ENCODE measurements around the gene METAP1D. TPM values are rescaled to one million over a fixed set of nuclear protein-coding genes. Genes with fewer than 3 reads are reported as not detected.

The METAP1D gene
- total RNA-seq, 1 experiment from 2014 or later, result 12.7 TPM

DNA sequence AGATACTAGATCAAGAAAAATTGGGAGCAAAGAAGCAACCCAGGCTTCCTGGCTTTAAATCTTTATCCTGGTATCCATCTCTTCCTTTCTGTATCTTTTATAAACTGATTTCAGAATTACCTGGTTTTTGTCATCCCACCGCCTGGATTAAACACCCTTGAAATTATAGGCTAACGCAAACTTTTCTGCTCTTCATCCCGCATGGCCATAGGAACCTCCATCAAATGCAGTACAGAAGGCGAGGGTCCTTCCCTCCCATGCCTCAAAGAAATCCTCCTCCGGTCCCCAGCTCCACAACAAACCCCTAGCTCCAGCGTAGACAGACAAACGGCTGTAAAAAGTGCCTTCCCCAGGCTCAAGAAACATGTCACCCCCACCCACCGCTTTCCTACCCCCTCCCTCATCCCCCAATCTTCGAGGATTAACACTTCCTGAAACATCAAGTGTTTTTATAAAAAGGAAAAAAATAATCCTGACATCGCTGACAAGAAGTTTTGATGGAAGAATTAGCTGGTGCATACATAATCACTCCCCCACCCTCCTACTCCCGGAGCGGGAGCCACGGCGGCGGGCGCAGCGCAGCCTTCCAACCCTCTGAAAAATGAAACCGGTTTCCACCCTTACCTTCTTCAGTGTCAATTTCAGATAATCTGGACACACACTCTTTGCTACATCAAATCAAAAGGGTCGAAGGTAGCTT, 93.1 kb downstream of the METAP1D start:
- Histone ChIP-seq H3K4me1 (ENCODE audit: insufficient read depth, low read length, poor library complexity, severe bottlenecking) (peaks cover 45% of the 10 kb centered on the region), H3K36me3 (ENCODE audit: insufficient read depth, low read length, poor library complexity, severe bottlenecking) (peaks cover 7% of the 10 kb centered on the region), H3K27me3 (replicated peaks; ENCODE audit: insufficient read depth, low read depth, low read length, poor library complexity) (no peaks in the 10 kb centered on the region), H3K4me3 (ENCODE audit: low read depth, low read length, poor library complexity, severe bottlenecking) (peak overlapping the region; percentile 69), H3K27ac (ENCODE audit: low read depth, low read length, poor library complexity, severe bottlenecking) (peak overlapping the region; percentile 96), H3K9me3 (ENCODE audit: low read depth, low read length, poor library complexity, severe bottlenecking) (no peaks in the 10 kb centered on the region)
- ChIA-PET CTCF (no interaction called here), POLR2A (ENCODE audit: low non-redundant PET) (interaction anchor here (0.6 kb wide), 1 partner anchor 212 kb away, joined by 3 read pairs; no protein-coding TSS in a partner anchor)
- BruUV-seq (replicated peaks), result no TSS peak
- TF ChIP-seq, protein P1, sequence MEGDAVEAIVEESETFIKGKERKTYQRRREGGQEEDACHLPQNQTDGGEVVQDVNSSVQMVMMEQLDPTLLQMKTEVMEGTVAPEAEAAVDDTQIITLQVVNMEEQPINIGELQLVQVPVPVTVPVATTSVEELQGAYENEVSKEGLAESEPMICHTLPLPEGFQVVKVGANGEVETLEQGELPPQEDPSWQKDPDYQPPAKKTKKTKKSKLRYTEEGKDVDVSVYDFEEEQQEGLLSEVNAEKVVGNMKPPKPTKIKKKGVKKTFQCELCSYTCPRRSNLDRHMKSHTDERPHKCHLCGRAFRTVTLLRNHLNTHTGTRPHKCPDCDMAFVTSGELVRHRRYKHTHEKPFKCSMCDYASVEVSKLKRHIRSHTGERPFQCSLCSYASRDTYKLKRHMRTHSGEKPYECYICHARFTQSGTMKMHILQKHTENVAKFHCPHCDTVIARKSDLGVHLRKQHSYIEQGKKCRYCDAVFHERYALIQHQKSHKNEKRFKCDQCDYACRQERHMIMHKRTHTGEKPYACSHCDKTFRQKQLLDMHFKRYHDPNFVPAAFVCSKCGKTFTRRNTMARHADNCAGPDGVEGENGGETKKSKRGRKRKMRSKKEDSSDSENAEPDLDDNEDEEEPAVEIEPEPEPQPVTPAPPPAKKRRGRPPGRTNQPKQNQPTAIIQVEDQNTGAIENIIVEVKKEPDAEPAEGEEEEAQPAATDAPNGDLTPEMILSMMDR (conservative IDR thresholded peaks at IDR 0.05; ENCODE audit: low read depth, low read length), result no peak
- no peak for TF ChIP-seq EZH2 (IDR thresholded peaks at IDR 0.05; ENCODE audit: borderline replicate concordance, low read depth, low read length, poor library complexity, severe bottlenecking)
- intact Hi-C loops (cut with micrococcal nuclease; ENCODE audit: unreplicated experiment), result loop anchor here (5.0 kb wide), 2 partner anchors 56 to 91 kb away; no protein-coding TSS in a partner anchor
- peak; percentile 60 for DNase-seq (ENCODE audit: low spot score)

GRCh38 chr2:172093416-172094293, 93.9 kb downstream of the METAP1D start:
- peak; percentile 65 for DNase-seq (ENCODE audit: low spot score)
- Histone ChIP-seq H3K27ac (ENCODE audit: low read depth, low read length, poor library complexity, severe bottlenecking) (peak overlapping the region; percentile 96), H3K4me1 (ENCODE audit: insufficient read depth, low read length, poor library complexity, severe bottlenecking) (peaks cover 52% of the 10 kb centered on the region), H3K9me3 (ENCODE audit: low read depth, low read length, poor library complexity, severe bottlenecking) (no peaks in the 10 kb centered on the region), H3K4me3 (ENCODE audit: low read depth, low read length, poor library complexity, severe bottlenecking) (peak overlapping the region; percentile 69), H3K27me3 (replicated peaks; ENCODE audit: insufficient read depth, low read depth, low read length, poor library complexity) (no peaks in the 10 kb centered on the region), H3K36me3 (ENCODE audit: insufficient read depth, low read length, poor library complexity, severe bottlenecking) (peaks cover 1% of the 10 kb centered on the region)
- TF ChIP-seq, protein P1 (conservative IDR thresholded peaks at IDR 0.05; ENCODE audit: low read depth, low read length), result no peak
- no peak for TF ChIP-seq EZH2 (IDR thresholded peaks at IDR 0.05; ENCODE audit: borderline replicate concordance, low read depth, low read length, poor library complexity, severe bottlenecking)
- BruUV-seq (replicated peaks), result no TSS peak
- ChIA-PET CTCF (no interaction called here), POLR2A (ENCODE audit: low non-redundant PET) (no interaction called here)
- intact Hi-C loops (cut with micrococcal nuclease; ENCODE audit: unreplicated experiment), result loop anchor here (5.0 kb wide), 2 partner anchors 56 to 91 kb away; no protein-coding TSS in a partner anchor

DNA sequence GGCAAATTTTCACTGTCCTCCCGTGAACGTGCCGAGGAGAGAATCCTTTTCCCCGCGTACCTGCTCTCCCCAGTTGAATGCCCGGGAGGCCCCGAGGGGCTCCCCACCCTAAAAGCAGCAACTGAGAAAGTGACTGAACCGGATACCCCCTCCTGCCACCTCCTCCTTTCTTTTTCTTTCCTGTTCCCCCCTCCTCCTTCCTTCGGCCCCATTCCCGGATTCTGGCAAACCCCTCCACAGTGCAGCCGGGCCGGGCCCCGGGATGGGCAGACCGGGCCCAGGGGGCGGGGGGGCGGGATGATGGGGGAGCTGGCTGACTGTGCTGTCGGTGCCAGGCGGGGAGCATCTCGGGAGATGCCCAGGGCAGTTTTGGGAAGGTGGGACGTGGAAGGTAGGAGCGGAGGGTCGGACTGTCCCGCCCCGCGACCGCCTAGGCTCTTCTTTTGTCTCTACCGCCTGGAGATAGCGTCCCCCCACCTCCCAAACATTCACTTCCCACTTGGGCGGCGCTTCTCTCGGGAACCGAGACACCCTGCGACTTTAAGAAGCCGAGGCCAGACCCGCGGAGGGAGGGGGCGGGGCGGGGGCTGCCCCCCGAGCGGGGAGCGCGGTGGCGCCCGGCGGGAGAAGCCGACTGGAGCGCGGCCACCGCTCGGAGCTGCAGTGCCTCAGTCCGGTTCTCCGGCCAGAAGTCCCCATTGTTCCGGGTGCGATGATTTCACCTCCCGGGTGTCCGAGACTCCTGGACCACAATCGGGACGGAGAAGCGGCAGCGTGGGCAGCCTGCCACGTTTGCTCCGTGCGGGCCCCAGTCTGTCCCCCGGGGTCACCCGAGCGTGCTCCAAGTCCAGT, 94.8 kb downstream of the METAP1D start:
- H3K27ac ChIP-seq (ENCODE audit: low read depth, low read length, poor library complexity, severe bottlenecking), result peak overlapping the region; percentile 96
- H3K4me3 ChIP-seq (ENCODE audit: low read depth, low read length, poor library complexity, severe bottlenecking), result peak overlapping the region; percentile 69
- ChIA-PET POLR2A (ENCODE audit: low non-redundant PET) (no interaction called here), CTCF (interaction anchor here (1.2 kb wide), 1 partner anchor 12 kb away, joined by 8 read pairs; no protein-coding TSS in a partner anchor)
- intact Hi-C loops (cut with micrococcal nuclease; ENCODE audit: unreplicated experiment), result loop anchor here (5.0 kb wide), 2 partner anchors 57 to 92 kb away; no protein-coding TSS in a partner anchor
- no peaks in the 10 kb centered on the region for H3K9me3 ChIP-seq (ENCODE audit: low read depth, low read length, poor library complexity, severe bottlenecking)
- DNase-seq (ENCODE audit: low spot score), result peak; percentile 82
- no peak for TF ChIP-seq EZH2 (IDR thresholded peaks at IDR 0.05; ENCODE audit: borderline replicate concordance, low read depth, low read length, poor library complexity, severe bottlenecking)
- TF ChIP-seq, protein P1 (conservative IDR thresholded peaks at IDR 0.05; ENCODE audit: low read depth, low read length), result no peak
- peaks cover 56% of the 10 kb centered on the region for H3K4me1 ChIP-seq (ENCODE audit: insufficient read depth, low read length, poor library complexity, severe bottlenecking)
- no peaks in the 10 kb centered on the region for H3K27me3 ChIP-seq (replicated peaks; ENCODE audit: insufficient read depth, low read depth, low read length, poor library complexity)
- no peaks in the 10 kb centered on the region for H3K36me3 ChIP-seq (ENCODE audit: insufficient read depth, low read length, poor library complexity, severe bottlenecking)
- no TSS peak for BruUV-seq (replicated peaks)
